ENCODE results near the gene STK32B. TPM values are rescaled to one million over a fixed set of nuclear protein-coding genes. Genes with fewer than 3 reads are reported as not detected.

Gene STK32B
- total and polyA plus RNA-seq, 11 donors = 0.08 to 2.0 (median 0.25) TPM

GRCh38 chr4:5547651-5548249, 496.5 kb downstream of the STK32B start:
- Histone ChIP-seq H3K4me1 (no peaks in the 10 kb centered on the region), H3K27me3 (no peaks in the 10 kb centered on the region), H3K4me3 (no peak overlapping the region), H3K27ac (no peak overlapping the region), H3K9me3 (peaks cover 0 to 7% (median 0%) of the 10 kb centered on the region in 12 donors), H3K36me3 (no peaks in the 10 kb centered on the region)
- ATAC-seq (no peak), DNase-seq (no peak)
- TF ChIP-seq CTCF (IDR thresholded peaks at IDR 0.05) (no peak), POLR2A (IDR thresholded peaks at IDR 0.05) (no peak)
- intact Hi-C loops (cut with DNase I) = no loop called here
- WGBS, 4 donors = 85 to 97% (median 96%) methylated on average over 11 to 12 of the region's 12 CpGs

Other genes starting within 250 kb of the STK32B start
- 1 to 10 TPM; 2.7 to 7.4 (median 4.2) TPM for gene MSX1, start 191.8 kb upstream of the STK32B start, total RNA-seq
- gene MSX1, start 191.8 kb upstream of the STK32B start, polyA plus RNA-seq = 1 to 10 TPM; 2.2 to 3.0 TPM
- 1 to 10 TPM in 1 of 9 donors, under 1 TPM in 2, not detected in 6; 0.78 to 2.5 (median 0.93) TPM for gene CYTL1, start 32.0 kb upstream of the STK32B start, total RNA-seq
- gene CYTL1, start 32.0 kb upstream of the STK32B start, polyA plus RNA-seq = not detected

Measured in heart left ventricle (tissue), 16 donors.